Mucosa of descending colon (tissue), 3 donors: ENCODE data around the gene SGK1. TPM values are rescaled to one million over a fixed set of nuclear protein-coding genes. Genes with fewer than 3 reads are reported as not detected.
A peak's percentile ranks its signal among the peaks of the same experiment; 100 is the strongest.
"Not testable (repeated sequence)": the region's sequence is repeated elsewhere in the genome, so short reads cannot be mapped to it uniquely, and the experiment has no call there.

Experiments
- ATAC-seq: fragments of 200-7000 bp; cut with Tn5 transposase; one replicate; pipeline ENCODE4 v1.9.1; 2020; ENCODE audit warnings: mild to moderate bottlenecking, moderate library complexity
- DNase-seq, 3 donors: peaks; one replicate each; pipeline ENCODE4 v3.0.0-alpha.2; 2020
- H3K36me3 ChIP-seq: fragments of 200-600 bp; one replicate; pipeline ENCODE4 v1.8.0; 2021; ENCODE audit warnings: low read depth, mild to moderate bottlenecking
- H3K4me1 ChIP-seq: fragments of 200-600 bp; one replicate; pipeline ENCODE4 v1.8.0; 2021; ENCODE audit warnings: low read depth, mild to moderate bottlenecking
- H3K4me3 ChIP-seq: fragments of 200-600 bp; one replicate; pipeline ENCODE4 v1.8.0; 2021; ENCODE audit warnings: mild to moderate bottlenecking
- H3K9me3 ChIP-seq: fragments of 200-600 bp; one replicate; pipeline ENCODE4 v1.8.0; 2021; ENCODE audit warnings: mild to moderate bottlenecking
- CTCF ChIP-seq: fragments of 200-600 bp; IDR thresholded peaks from one replicate; pipeline ENCODE4 v1.8.0; 2022; ENCODE audit warnings: antibody characterized with exemption, mild to moderate bottlenecking
- intact Hi-C, 2 donors: fragments of 100-400 bp; cut with DNase I in 1 of 2; cut with micrococcal nuclease in 1 of 2; formaldehyde crosslinking; loops; one replicate each; pipeline versions ENCODE4 v1.11.0 to v1.11.1; 2022; cut with DNase I, micrococcal nuclease
- total RNA-seq, 3 donors: library from RNA; stranded (reverse); fragmentation: NEBNext Ultra II Directional in 2 of 3; extraction: Animal tissue kit (Norgen Biotek cat#: 25700) in 2 of 3; gene quantifications; one replicate each; pipeline versions ENCODE4 v1.2.1 to v1.2.4, GENCODE V29; 2021 to 2023
- donor health status: DM: no; HTN: no; CAD: no; lungs with moderate emphysema.
- donor health status: DM: no; HTN: no; CAD: no.
- donor health status: DM: no; HTN: yes; CAD: no.

The SGK1 gene
- total RNA-seq, 3 donors from 2014 or later, result 49.4 to 492 (median 55.0) TPM

GRCh38 chr6:134223796-134224420 lies 94.0 kb downstream of the SGK1 start:
- DNase-seq, result no peak
- Histone ChIP-seq H3K9me3 (no peaks in the 10 kb centered on the region), H3K4me1 (no peaks in the 10 kb centered on the region), H3K36me3 (no peaks in the 10 kb centered on the region), H3K4me3 (no peak overlapping the region)
- no peak for TF ChIP-seq CTCF
- no peak for ATAC-seq
- intact Hi-C loops, result no loop called here

GRCh38 chr6:134221250-134221649 lies 96.7 kb downstream of the SGK1 start:
- Histone ChIP-seq H3K9me3 (no peaks in the 10 kb centered on the region), H3K36me3 (no peaks in the 10 kb centered on the region), H3K4me3 (no peak overlapping the region), H3K4me1 (no peaks in the 10 kb centered on the region)
- no peak for DNase-seq
- TF ChIP-seq CTCF, result no peak
- intact Hi-C loops, result no loop called here
- no peak for ATAC-seq

GRCh38 chr6:134217798-134218140 lies 100.1 kb downstream of the SGK1 start:
- Histone ChIP-seq H3K9me3 (no peaks in the 10 kb centered on the region), H3K4me3 (no peak overlapping the region), H3K36me3 (no peaks in the 10 kb centered on the region), H3K4me1 (no peaks in the 10 kb centered on the region)
- ATAC-seq (no peak), DNase-seq (no peak)
- TF ChIP-seq CTCF, result no peak
- intact Hi-C loops, result no loop called here

GRCh38 chr6:134217105-134217797 lies 100.7 kb downstream of the SGK1 start:
- no peak for DNase-seq
- no peak for TF ChIP-seq CTCF
- H3K9me3 ChIP-seq, result no peaks in the 10 kb centered on the region
- intact Hi-C loops, result no loop called here
- no peaks in the 10 kb centered on the region for H3K36me3 ChIP-seq
- ATAC-seq, result no peak
- no peaks in the 10 kb centered on the region for H3K4me1 ChIP-seq
- no peak overlapping the region for H3K4me3 ChIP-seq

- H3K4me3 ChIP-seq, result no peak overlapping the region
- TF ChIP-seq CTCF, result no peak
- intact Hi-C loops, result no loop called here
- H3K36me3 ChIP-seq, result no peaks in the 10 kb centered on the region
- ATAC-seq, result peak; percentile 18
- no peaks in the 10 kb centered on the region for H3K9me3 ChIP-seq
- DNase-seq, result no peak
- H3K4me1 ChIP-seq, result no peaks in the 10 kb centered on the region
Measured at GRCh38 chr6:134216301-134217010, 101.5 kb downstream of the SGK1 start.

- intact Hi-C loops, H3K9me3 ChIP-seq, ATAC-seq, DNase-seq, H3K36me3 ChIP-seq, H3K4me1 ChIP-seq, H3K4me3 ChIP-seq: not testable (repeated sequence)
Measured at GRCh38 chr6:134213410-134213809, 104.5 kb downstream of the SGK1 start.
